HG03066 (cell line): Measurements from ENCODE around the gene TAPBP.
"Not testable (repeated sequence)": the region's sequence is repeated elsewhere in the genome, so short reads cannot be mapped to it uniquely, and the experiment has no call there.

Experiments used
- ATAC-seq: cut with Tn5 transposase; IDR thresholded peaks from one replicate; pipeline ENCODE4 v1.9.1; 2021; ENCODE audit warnings: low read depth; ENCODE audit not compliant: unreplicated experiment

Gene TAPBP

GRCh38 chr6:33278392-33278741 is 35.5 kb downstream of the TAPBP start:
- no peak for ATAC-seq

- no peak for ATAC-seq
Observed at GRCh38 chr6:33277663-33278391, 36.1 kb downstream of the TAPBP start.

DNA sequence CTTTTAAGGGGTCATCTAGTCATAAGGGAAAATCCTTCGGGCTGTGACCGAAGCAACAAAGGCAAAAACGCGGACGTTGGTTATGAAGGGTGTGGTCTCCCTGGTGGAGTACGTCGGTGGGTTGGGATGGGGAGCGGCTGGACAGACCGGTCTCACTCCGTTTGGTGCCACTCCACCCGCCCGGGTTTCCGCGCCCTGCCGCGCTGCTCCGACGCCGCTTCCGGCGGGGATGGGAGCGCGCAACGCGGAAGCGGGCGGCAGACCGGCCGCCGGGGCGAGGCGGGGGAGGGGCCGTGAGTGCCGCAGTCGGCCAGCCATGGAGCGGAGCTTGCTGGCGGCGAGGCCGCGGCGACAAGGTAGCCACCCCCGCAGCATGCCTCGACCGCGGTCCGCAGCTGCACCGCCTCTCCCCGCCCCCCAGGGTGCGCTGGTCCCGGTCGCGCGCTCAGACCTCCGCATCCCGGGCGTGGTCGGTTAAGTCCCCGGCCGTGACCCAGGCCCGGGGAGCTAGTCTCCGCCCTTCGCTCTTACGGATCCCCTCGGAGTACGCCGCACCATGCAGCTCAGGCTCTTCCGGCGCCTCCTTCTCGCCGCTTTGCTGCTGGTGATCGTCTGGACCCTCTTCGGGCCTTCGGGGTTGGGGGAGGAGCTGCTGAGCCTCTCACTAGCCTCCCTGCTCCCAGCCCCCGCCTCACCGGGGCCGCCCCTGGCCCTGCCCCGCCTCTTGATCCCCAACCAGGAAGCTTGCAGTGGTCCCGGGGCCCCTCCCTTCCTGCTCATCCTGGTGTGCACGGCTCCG is 36.8 kb downstream of the TAPBP start, which contains the start of gene B3GALT4:
Gene B3GALT4, plus strand, starts transcription at position 260 of the 799 bp plus-strand sequence. Its CDS starts 297 bp downstream, at position 557.
- peak; percentile 63 for ATAC-seq

DNA sequence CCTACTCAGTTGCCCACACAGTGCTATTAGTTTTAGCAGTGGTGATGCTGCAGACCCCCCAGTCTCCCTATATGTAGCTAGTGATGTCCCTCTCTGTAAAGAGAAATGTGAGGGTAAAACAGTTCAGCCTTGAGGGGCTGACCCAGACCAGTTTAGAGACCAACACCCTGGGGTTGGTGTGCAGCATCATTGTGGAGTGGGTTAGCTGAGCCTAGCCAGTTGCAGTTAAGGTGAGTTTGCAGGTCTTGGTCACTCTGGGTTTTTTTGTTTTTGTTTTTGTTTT is 37.4 kb downstream of the TAPBP start:
- no peak for ATAC-seq

DNA sequence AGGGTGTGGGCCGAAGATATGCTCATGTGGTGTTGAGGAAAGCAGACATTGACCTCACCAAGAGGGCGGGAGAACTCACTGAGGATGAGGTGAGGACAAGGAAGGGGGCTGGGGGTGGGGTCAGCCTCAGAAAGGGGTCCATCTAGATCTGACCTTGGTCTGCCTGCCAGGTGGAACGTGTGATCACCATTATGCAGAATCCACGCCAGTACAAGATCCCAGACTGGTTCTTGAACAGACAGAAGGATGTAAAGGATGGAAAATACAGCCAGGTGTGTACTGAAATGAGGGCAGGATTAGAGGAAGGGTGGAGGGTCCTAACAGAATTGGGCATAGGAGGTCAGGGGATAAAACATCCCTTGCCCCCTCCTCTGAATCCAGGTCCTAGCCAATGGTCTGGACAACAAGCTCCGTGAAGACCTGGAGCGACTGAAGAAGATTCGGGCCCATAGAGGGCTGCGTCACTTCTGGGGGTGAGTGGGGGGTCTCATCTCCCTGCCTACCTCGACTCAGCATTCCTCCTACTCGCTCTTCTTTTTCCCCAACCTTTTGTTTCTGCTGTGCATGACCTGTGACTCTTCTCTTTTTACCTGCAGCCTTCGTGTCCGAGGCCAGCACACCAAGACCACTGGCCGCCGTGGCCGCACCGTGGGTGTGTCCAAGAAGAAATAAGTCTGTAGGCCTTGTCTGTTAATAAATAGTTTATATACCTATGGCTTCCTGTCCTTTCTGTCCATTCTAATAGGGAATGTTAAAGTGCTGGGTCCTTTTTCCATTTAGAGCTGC is 37.9 kb downstream of the TAPBP start:
- ATAC-seq, result not testable (repeated sequence)

- no peak for ATAC-seq
Observed at GRCh38 chr6:33273924-33274902, 39.7 kb downstream of the TAPBP start.

DNA sequence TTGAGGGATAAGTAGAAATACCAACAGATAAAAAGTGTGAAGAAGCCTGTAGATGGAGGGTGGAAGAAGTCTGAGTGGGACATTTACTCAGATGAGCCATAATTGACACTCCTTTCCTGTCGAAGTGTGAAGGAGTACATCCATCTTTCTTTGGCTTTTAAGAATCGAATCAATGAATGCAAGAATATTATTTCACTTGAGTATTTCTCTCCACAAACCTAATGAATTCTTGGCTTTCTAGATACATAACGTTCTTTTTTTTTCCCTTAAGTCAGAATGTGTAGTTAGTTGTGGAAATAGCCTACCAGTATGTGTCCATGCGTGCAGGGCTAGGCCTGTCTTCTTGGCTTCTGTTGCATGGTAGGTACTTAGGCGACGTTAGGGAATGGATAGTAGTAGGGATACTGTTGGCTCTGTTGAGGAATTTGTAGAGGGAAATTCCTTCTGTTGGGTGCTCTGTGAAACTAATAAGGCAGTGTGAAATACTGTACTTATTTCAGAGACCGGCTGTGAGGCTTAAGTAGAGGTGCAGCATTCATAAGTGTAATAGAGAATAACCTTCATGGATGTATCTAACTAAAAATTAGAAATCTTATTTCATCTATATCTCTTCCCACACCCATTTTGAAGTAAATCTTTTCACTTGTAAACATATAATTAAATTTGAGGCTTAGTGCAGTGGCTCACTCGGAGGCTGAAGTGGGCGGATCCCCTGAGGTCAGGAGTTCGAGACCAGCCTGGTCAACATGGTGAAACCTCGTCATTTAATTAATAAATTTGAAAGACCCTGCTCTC is 40.6 kb downstream of the TAPBP start:
- no peak for ATAC-seq

DNA sequence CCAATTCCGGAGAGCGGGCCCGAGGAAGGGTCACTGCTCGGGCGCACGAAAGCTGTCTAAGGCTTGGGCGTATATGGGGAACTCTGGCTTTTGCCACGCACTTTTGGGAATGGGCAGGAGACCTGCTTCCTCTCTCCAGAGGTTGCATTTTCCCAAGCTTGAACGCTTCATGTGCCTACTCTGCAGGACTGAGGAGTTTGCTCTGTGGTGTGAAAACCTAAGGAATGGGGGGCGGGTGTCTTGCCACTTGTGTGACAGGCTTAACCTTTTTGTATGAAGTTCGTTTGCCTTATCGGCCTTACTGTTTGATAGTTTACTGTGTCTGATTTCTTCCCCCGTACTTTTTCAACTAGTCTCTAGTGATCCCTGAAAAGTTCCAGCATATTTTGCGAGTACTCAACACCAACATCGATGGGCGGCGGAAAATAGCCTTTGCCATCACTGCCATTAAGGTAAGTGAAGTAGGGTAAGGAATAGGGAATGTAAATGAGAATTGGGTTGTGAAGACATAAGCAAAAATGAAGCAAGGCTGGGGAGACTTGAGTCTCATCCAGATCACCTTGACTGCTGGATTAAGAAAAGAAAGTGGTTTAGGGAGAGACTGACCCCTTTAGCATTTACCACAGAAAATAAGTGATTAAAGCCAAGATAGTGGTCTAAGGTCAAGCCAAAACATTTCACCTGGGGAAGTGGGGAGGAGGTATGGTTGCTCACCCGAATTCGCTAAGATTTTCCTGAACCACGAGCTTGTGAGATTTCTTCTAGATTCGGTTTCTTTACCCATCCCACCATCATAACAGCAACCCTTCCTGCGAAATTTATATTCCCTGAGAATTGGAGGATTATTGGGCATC is 41.4 kb downstream of the TAPBP start:
- ATAC-seq, result peak; percentile 15

- ATAC-seq, result peak; percentile 84
Observed at GRCh38 chr6:33271468-33272274, 42.2 kb downstream of the TAPBP start, which contains the start of the genes RPS18 and VPS52. Gene RPS18 (plus strand): TSS chr6:33272075. CDS start chr6:33272120, 45 bp downstream. Gene VPS52 (minus strand): TSS chr6:33271876. CDS start chr6:33271675, 201 bp downstream.

- no peak for ATAC-seq
Observed at GRCh38 chr6:33271117-33271467, 42.8 kb downstream of the TAPBP start.

GRCh38 chr6:33264015-33264414 is 49.9 kb downstream of the TAPBP start:
- ATAC-seq, result no peak

DNA sequence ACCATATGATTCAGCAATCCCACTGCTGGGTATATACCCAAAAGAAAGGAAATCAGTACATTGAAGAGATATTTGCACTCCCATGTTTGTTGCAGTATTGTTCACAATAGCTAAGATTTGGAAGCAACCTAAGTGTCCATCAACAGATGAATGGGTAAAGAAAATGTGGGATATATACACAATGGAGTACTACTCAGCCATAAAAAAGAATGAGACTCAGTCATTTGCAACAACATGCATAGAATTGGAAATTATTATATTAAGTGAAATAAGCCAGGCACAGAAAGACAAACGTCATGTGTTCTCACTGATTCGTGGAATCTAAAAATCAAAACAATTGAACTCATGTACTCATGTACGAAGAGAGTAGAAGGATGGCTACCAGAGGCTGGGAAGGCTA is 51.4 kb downstream of the TAPBP start:
- not testable (repeated sequence) for ATAC-seq

GRCh38 chr6:33259032-33259431 is 54.8 kb downstream of the TAPBP start:
- no peak for ATAC-seq

GRCh38 chr6:33254591-33254990 is 59.3 kb downstream of the TAPBP start:
- ATAC-seq, result no peak

DNA sequence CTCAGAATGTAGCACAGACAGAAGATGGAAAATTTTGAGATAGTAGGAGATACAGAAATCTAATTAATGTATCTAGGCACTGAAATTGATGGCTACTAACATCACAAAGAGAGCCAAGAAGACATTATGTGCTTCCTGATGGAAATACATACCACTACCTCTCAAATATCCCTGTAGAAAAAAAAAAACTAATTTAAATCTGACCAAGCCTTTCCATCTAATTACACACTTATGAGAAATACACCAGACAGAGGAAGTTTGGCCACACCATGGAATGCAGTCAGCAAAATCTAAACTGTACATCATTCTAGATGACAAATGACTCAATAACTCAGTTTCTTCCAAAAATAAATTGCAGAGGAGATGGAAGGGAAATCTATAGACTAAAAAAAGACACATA is 61.1 kb downstream of the TAPBP start:
- no peak for ATAC-seq

DNA sequence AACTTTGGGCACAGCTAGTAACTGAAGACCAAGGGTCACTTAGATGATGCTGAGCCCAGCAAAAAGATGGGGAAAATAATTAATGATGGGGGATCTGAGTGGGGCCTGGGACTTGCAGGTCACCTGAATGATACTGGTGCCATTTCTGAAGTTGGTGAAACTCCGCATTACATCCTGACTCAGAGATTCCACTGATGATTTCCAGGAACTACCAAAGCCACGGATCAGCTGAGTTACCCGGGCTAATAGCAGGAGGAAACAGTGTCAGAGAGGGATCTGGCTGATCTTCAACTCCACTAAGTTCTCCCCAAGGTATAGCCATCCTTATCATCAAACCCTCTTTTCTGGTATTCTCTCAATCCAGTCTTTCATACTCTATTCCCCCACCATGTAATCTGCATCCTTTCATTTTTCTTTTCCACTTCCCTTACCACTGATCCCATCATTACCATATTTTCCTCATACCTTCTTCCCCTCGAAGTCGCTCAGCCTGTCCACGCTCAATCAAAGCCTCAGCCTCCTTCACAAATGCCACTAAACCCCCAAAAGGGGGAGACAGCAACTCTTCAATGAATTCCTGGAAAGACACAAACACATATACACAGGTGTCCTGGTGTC is 62.4 kb downstream of the TAPBP start:
- ATAC-seq, result no peak

GRCh38 chr6:33250731-33251130 is 63.1 kb downstream of the TAPBP start:
- ATAC-seq, result no peak
